Left cardiac atrium (tissue), 4 donors: ENCODE results near the gene ITGA8. TPM values are rescaled to one million over a fixed set of nuclear protein-coding genes. Genes with fewer than 3 reads are reported as not detected.
"Not testable (repeated sequence)": the region's sequence is repeated elsewhere in the genome, so short reads cannot be mapped to it uniquely, and the experiment has no call there.

Source experiments
- ATAC-seq, 2 donors: fragments of 200-7000 bp; cut with Tn5 transposase; one replicate each; pipeline ENCODE4 v1.9.1; 2020; ENCODE audit warnings: mild to moderate bottlenecking in 2 of 2, moderate library complexity in 2 of 2
- DNase-seq: peaks from one replicate; pipeline ENCODE4 v3.0.0-alpha.2; 2020
- intact Hi-C, 2 donors: fragments of 100-400 bp; cut with DNase I; formaldehyde crosslinking; loops; one replicate each; pipeline versions ENCODE4 v1.14.1 to v1.15.1; 2022 to 2023
- long read RNA-seq: library from polyadenylated mRNA; unstranded; transcript quantifications from one replicate; pipeline ENCODE4 v2.0.0, GENCODE V29; 2021
- total RNA-seq, 2 donors: library from RNA; stranded (reverse); fragmentation: NEBNext Ultra II Directional; extraction: Animal tissue kit (Norgen Biotek cat#: 25700); gene quantifications; one replicate each; pipeline ENCODE4 v1.2.1, GENCODE V29; 2021
- donor health status: DM: no; HTN: yes; CAD: no.
- donor health status: DM: no; HTN: yes; CAD: no; lungs with severe emphysema.
- donor health status: DM: yes; HTN: yes; CAD: no.
- donor health status: Dilated cardiomyopathy.

The ITGA8 gene
- 1 to 10 TPM; 2.7 to 4.5 TPM for total RNA-seq
- long read RNA-seq = 0 reads

- DNase-seq = no peak
- intact Hi-C loops = loop anchor here in 1 of 2 donors (10.0 kb wide), 1 partner anchor 285 kb away; no protein-coding TSS in a partner anchor
Measured at GRCh38 chr10:15719899-15720634, at the start of gene ITGA8. TSS of gene ITGA8 (minus strand) at chr10:15719922. CDS start at chr10:15719771, 151 bp downstream.

GRCh38 chr10:15764892-15765454 is 45.3 kb upstream of the ITGA8 start:
- ATAC-seq (no peak), DNase-seq (no peak)
- intact Hi-C loops = no loop called here

More at GRCh38 chr10:15719899-15720634, at the start of gene ITGA8:
- ATAC-seq = peak; percentile 75 to 78

- DNase-seq (no peak), ATAC-seq (peak in 1 of 2 donors; percentile 24)
- intact Hi-C loops = no loop called here
Measured at GRCh38 chr10:15763006-15763405, 43.3 kb upstream of the ITGA8 start.

- ATAC-seq, DNase-seq, intact Hi-C loops: not testable (repeated sequence)
Measured at GRCh38 chr10:15762239-15762638, 42.5 kb upstream of the ITGA8 start.

GRCh38 chr10:15761224-15761623 is 41.5 kb upstream of the ITGA8 start:
- ATAC-seq, DNase-seq, intact Hi-C loops: not testable (repeated sequence)

- intact Hi-C loops = no loop called here
- DNase-seq (no peak), ATAC-seq (no peak)
Measured at GRCh38 chr10:15760681-15761080, 41.0 kb upstream of the ITGA8 start.

GRCh38 chr10:15759265-15759664 is 39.5 kb upstream of the ITGA8 start:
- intact Hi-C loops = no loop called here
- ATAC-seq = no peak
- no peak for DNase-seq

- ATAC-seq (no peak), DNase-seq (no peak)
- intact Hi-C loops = no loop called here
Measured at GRCh38 chr10:15758618-15759017, 38.9 kb upstream of the ITGA8 start.

- ATAC-seq = no peak
- intact Hi-C loops = no loop called here
- DNase-seq = no peak
Measured at GRCh38 chr10:15754937-15755336, 35.2 kb upstream of the ITGA8 start.

GRCh38 chr10:15751046-15751445 is 31.3 kb upstream of the ITGA8 start:
- DNase-seq (no peak), ATAC-seq (no peak)
- intact Hi-C loops = no loop called here

GRCh38 chr10:15748126-15748525 is 28.4 kb upstream of the ITGA8 start:
- no peak for DNase-seq
- intact Hi-C loops = no loop called here
- no peak for ATAC-seq

GRCh38 chr10:15747632-15748031 is 27.9 kb upstream of the ITGA8 start:
- ATAC-seq (no peak), DNase-seq (no peak)
- intact Hi-C loops = no loop called here

GRCh38 chr10:15745751-15746150 is 26.0 kb upstream of the ITGA8 start:
- ATAC-seq = peak; percentile 96 to 97
- intact Hi-C loops = no loop called here
- peak; percentile 33 for DNase-seq

- no peak for ATAC-seq
- intact Hi-C loops = no loop called here
- DNase-seq = peak; percentile 55
Measured at GRCh38 chr10:15744217-15744865, 24.6 kb upstream of the ITGA8 start.

- intact Hi-C loops = no loop called here
- ATAC-seq = no peak
- no peak for DNase-seq
Measured at GRCh38 chr10:15743443-15743842, 23.7 kb upstream of the ITGA8 start.

- no peak for DNase-seq
- intact Hi-C loops = no loop called here
- no peak for ATAC-seq
Measured at GRCh38 chr10:15742836-15743235, 23.1 kb upstream of the ITGA8 start.

- ATAC-seq (no peak), DNase-seq (no peak)
- intact Hi-C loops = no loop called here
Measured at GRCh38 chr10:15742102-15742501, 22.4 kb upstream of the ITGA8 start.

GRCh38 chr10:15741581-15741980 is 21.9 kb upstream of the ITGA8 start:
- DNase-seq (no peak), ATAC-seq (no peak)
- intact Hi-C loops = no loop called here

GRCh38 chr10:15740261-15740660 is 20.5 kb upstream of the ITGA8 start:
- DNase-seq (no peak), ATAC-seq (no peak)
- intact Hi-C loops = no loop called here

- no peak for ATAC-seq
- intact Hi-C loops = no loop called here
Measured at GRCh38 chr10:15739254-15739970, 19.7 kb upstream of the ITGA8 start.

More at GRCh38 chr10:15739254-15739970, 19.7 kb upstream of the ITGA8 start:
- DNase-seq = no peak
